Measurements from ENCODE around the gene PUM2.

Gene PUM2

GRCh38 chr2:20334605-20335203 is 15.9 kb downstream of the PUM2 start:
- DNase-seq = peak in 2 of 3 donors; percentile 60 to 65

DNA sequence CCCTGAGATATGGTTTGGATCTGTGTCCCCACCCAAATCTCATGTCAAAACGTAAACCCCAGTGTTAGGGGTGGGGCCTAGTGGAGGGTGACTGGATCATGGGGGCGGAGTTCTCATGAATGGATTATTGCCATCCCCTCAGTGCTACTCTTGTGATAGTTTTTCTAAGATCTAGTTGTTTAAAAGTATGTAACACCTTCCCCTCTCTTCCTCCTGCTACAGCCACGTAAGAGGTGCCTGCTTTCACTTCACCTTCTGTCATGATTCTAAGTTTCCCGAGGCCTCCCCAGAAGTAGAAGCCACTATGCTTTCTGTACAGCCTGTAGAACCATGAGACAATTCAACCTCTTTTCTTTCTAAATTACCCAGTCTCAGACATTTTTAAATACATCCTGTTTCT is 16.9 kb downstream of the PUM2 start:
- no peak for DNase-seq

GRCh38 chr2:20330192-20330591 is 20.5 kb downstream of the PUM2 start:
- no peak for DNase-seq

- DNase-seq = peak in 1 of 3 donors; percentile 33
These were observed 23.3 kb downstream of the PUM2 start for GRCh38 chr2:20327370-20327769.

DNA sequence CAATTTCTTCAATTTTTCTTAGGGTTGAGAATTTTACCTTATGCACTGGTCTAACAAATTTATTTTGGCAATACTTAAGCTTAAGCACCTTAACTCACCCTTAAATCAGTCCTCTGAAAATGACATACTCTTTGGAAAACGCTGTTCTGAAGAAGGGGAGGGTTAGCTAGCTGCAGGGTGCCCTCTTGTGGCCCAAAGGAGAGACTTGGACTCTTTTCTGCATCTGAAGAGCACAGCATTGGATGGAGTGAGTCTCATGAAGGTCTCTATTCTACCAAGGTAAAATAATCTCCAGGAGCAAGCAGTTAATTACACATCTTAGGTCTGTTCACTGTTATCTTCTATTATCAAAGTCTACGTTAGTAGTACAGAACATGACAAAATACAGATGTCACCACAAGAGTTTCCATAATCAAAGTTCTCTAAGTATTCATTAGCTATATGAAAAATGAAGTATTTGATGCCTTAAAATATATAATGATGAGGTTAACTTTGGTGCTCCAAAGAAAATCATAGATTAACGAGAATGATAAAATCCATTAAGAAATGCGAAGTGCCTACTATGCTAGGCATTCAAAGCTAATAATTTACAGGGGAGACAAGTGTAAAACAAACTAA is 24.4 kb downstream of the PUM2 start:
- peak; percentile 53 to 69 (median 68) for DNase-seq

- peak; percentile 8 to 40 (median 30) for DNase-seq
These were observed 27.9 kb downstream of the PUM2 start for GRCh38 chr2:20322527-20323300.

DNA sequence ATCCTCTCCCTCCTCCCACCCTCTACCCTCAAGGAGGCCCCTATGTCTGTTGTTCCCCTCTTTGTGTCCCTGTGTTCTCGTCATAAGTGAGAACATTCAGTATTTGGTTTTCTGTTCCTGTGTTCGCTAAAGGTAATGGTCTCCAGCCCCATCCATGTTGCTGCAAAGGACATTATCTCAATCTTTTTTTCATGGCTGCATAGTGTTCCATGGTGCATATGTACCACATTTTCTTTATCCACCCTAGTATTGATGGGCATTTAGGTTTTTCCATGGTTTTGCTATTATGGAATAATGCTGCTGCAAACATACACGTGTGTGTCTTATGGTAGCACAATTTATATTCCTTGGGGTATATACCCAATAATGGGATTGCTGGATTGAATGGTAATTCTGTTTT is 33.0 kb downstream of the PUM2 start:
- DNase-seq = no peak

GRCh38 chr2:20317197-20317596 is 33.4 kb downstream of the PUM2 start:
- DNase-seq = no peak

DNA sequence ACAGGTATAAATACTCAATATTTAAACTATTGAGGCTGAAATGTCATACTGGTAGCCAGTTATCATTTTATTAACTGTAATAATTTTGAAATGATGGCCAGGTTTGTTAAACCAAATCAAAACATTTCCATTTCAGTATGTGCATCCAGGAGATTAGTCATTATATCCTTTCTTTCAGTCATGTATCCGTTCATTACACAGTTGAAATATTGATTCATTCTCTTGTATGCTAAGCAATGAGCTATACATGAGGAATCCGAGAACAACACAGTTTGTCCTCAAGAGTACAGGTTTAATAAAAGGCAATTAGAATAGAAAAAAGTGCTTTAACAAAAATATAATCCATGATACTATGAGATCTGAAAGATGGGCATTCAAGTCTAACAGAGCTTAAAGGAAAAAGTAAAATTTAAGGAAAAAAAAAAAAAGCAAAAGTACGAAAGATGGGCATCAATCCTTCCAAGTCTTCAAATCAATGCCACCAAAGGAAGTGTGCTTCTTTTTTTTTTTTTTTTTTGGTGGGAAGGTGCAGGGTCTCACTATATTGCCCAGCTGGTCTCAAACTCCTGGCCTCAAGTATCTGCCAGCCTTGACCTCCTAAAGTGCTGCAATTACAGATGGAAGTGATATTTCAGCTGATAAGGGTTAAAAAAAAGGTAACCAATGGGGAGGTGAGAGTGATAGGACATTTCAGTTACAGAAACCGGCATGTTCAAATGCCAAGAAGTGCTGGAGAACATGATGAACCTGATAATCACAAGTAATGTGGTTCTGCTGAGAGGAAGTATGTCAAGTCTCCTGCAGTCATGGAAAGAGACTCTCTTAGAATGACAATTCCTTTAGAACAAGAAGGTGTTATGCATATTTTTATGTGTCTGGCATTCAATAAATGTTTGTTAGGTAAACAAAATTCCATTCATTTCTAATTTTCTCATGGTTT is 35.8 kb downstream of the PUM2 start:
- DNase-seq = no peak

- peak in 2 of 3 donors; percentile 5 to 37 for DNase-seq
These were observed 37.0 kb downstream of the PUM2 start for GRCh38 chr2:20313659-20314058.

GRCh38 chr2:20309001-20309400 is 41.6 kb downstream of the PUM2 start:
- no peak for DNase-seq

DNA sequence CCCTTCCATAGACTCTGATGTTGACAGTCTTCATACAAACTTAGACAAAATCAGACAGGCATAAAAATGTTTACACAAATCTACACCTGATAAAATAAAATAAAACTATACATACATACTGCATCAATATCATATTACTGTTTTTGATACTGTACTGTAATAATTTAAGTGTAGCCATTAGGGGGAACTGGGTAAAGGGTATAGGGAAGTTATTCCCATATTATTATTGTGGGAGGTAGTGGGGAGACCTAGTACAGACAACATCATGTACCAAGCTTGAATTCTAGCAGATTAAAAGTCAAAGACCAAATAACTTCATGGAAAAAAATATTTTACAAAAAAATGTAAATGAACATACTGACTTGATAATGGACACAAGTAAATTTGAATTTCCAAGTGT is 43.3 kb downstream of the PUM2 start:
- DNase-seq = no peak

DNA sequence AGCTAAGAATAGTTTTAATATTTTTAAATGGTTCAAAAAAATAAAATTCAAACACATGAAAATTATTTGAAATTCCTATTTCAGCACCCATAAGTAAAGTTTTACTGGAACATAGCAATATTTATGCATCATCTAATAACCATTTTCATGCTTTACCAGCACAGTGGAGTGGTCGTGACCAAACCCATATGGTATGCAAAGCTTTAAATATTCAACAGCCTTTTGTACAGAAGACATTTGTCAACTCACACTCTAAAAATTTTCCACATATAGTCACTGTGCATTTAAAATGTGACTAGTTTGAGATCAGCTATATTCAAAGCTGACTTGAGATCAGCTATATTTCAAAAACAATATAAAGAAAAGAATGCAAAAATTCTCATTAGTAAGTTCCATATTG is 46.2 kb downstream of the PUM2 start:
- no peak for DNase-seq

DNA sequence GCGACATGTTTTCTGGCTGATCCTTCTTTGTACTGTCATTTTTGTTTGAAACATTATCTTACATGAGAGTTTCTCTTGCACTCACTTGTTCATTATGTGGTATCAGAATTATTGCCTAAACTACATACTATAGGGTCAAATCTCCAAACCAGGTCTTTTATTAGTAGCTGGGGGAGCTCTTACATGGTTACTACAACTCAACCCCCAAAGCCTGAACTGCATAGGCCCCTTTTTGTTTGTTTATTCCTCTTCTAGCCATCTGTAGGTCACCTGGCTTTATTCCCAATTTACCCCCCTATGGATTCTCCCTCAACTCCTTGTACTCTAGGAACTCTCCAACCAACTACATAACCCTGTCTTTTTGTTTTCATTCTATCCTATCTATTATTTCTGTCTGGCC is 46.7 kb downstream of the PUM2 start:
- no peak for DNase-seq

GRCh38 chr2:20302019-20302418 is 48.6 kb downstream of the PUM2 start:
- DNase-seq = no peak

GRCh38 chr2:20300656-20301055 is 50.0 kb downstream of the PUM2 start:
- DNase-seq = no peak

DNA sequence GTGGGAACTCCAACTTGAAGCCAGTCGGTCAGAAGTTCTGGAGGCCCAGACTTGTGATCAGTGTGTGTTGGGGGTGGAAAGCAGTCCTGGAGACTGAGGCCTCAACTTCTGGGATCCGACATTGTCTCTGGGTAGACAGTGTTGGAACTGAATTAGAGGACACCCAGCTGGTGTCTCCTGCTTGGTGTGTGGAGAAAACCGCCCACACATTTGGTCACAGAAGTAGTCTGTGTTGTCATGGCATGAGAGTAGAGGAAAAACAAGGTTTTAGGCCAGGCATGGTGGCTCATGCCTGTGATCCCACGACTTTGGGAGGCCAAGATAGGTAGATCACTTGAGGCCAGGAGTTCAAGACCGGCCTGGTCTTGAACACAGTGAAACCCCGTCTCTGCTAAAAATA is 51.5 kb downstream of the PUM2 start:
- peak in 2 of 3 donors; percentile 8 to 24 for DNase-seq

DNA sequence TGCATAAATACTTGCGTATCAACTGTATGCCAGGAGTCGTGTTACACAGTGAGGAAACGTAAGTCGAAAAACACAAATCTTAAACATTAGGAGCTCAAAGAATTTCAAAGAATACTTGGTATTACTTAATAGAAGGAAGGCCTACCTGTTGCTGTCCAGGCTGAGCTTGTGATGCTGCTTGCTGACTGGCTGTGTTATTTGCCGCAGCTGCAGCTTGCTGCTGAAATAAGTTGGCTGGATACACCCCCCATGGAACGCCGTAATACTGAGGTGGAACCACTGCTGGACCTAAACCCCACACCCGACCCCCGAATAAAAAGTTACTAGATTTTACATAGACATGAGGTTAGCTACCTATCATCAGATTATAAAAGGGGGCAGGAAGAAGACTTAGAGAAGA is 56.4 kb downstream of the PUM2 start:
- DNase-seq = no peak

- DNase-seq = no peak
These were observed 57.7 kb downstream of the PUM2 start for GRCh38 chr2:20292984-20293383.

DNA sequence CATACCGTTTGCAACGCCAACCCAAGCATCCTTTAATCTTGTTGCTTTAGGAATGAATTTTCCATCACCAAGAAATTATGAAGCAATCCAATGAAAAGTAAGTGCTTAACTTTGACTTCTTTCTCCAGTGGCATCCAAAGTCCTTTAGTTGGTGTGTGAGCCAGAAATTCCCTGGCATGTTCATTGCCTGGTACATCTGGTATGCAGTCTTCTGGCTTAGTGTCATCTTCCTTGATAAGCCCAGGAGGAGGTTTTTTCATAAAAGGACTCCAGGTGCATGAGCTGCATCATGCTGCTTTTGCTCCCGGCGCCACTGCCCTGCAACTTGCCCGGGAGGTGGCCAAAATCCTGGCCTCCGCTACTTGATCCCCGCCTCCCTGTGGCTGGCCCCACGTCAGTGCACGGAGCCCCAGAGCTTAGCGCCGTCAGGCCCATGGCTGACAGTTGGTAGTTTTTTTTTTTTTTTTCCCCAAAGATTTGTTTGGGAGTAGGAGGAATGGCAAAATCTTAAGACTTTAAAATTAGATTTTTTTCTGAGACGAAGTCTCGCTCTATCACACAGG is 58.7 kb downstream of the PUM2 start:
- no peak for DNase-seq

DNA sequence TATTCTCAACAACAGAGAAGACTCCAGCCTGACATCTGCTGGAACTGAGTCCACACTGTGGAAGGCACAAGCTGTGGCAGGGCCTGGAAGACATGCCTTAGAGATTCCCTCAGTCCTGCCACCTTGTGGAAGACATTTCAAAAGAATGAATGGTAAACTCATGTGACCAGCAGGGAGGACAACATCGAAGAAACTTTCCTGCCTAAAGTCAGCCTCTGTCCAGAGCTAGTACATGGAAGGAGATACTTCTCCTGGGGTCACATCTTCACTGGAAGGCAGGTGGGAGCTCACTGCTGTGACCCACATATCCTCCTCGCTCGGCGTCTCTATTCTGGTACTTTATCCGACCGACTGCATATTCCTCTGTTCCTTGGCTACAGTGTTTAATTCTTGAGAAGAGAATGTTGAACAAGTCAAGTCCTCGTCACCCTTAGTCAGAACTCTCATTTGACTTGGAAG is 59.5 kb downstream of the PUM2 start:
- peak; percentile 65 to 70 (median 65) for DNase-seq

DNA sequence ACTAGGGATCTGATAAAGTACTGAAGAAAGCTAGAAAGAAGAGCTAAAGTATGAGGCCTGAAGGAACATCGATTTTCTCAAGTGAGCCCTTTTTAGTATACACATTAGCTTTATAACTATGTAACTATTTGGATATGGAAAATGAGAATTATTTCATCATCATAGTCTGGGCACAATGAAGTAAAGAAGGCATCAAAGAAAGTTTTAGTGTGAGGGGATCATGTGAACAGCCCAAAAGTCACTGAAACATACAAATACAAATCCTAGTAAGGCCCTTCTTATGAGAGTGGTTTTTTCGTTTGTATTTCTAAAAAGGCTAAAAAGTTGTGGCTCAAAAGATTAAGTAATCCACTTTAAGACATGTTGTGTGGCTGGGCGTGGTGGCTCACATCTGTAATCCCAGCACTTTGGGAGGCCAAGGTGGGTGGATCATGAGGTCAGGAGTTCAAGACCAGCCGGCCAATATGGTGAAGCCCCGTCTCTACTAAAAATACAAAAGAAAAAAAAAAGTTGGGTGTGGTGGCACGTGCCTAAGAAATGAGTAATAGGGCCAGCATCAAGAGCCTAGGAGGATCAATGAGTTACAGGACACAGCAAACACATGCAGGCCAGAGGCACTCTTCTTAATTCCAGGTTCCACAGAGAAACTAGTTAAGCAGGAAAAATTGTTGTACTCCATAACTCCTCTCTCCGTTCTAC is 61.9 kb downstream of the PUM2 start:
- no peak for DNase-seq

All from suppressor macrophage treated with lipopolysaccharide for 1 hour (primary cell).